ENCODE data around the gene RIPK3. TPM values are rescaled to one million over a fixed set of nuclear protein-coding genes. Genes with fewer than 3 reads are reported as not detected.

RIPK3 gene
- total RNA-seq, 4 donors from 2014 or later, result 0.29 to 123 (median 6.0) TPM

DNA sequence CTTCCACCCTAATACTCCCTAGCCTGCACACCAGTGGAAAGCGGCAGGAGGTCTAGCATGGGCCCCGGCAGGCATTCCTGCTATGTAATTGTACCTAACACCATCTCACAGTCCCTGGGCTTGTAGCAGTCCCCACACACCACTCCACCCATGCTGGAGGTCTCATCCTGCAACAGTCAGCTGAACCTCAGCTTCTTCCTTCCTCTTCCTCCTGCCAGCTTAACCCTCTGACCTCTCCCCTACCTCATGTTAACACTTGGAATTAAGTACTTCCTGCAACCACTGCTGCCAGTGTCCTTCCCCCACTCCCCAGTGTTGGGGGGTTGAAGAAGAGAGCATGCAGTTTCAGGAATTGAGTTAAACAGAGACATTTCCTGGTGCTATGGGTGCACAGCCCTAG is 12.5 kb downstream of the RIPK3 start:
- Histone ChIP-seq H3K4me3 (no peak overlapping the region), H3K4me1 (peaks cover 0 to under 1% of the 10 kb centered on the region in 2 donors), H3K36me3 (no peaks in the 10 kb centered on the region), H3K27me3 (peaks cover 0 to under 1% of the 10 kb centered on the region in 2 donors), H3K27ac (no peak overlapping the region), H3K9me3 (no peaks in the 10 kb centered on the region)
- TF ChIP-seq POLR2A (IDR thresholded peaks at IDR 0.05), result no peak
- TF ChIP-seq, protein P1, sequence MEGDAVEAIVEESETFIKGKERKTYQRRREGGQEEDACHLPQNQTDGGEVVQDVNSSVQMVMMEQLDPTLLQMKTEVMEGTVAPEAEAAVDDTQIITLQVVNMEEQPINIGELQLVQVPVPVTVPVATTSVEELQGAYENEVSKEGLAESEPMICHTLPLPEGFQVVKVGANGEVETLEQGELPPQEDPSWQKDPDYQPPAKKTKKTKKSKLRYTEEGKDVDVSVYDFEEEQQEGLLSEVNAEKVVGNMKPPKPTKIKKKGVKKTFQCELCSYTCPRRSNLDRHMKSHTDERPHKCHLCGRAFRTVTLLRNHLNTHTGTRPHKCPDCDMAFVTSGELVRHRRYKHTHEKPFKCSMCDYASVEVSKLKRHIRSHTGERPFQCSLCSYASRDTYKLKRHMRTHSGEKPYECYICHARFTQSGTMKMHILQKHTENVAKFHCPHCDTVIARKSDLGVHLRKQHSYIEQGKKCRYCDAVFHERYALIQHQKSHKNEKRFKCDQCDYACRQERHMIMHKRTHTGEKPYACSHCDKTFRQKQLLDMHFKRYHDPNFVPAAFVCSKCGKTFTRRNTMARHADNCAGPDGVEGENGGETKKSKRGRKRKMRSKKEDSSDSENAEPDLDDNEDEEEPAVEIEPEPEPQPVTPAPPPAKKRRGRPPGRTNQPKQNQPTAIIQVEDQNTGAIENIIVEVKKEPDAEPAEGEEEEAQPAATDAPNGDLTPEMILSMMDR (IDR thresholded peaks at IDR 0.05), result no peak
- no peak for DNase-seq
- intact Hi-C loops (cut with DNase I; ENCODE audit: low total_unique reads), result no loop called here

DNA sequence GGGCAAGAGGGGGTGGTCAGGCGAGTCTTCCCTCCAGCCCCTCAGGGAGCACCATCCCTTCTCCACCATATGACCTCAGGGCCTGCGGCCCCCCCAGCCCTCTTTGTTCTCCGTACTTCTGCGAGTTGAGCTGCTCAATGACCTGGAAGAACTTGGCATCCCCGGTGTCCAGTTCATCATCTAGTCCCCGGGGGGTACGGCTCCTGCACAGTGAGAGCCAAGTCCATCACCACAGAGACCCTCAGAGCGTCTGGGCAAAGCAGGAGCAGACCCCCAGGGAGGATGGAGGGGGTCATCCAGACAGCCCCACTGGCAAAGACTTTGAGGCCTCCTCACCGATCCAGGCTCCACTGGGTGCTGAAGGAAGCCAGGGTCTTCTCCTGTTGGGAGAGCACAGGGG is 13.8 kb downstream of the RIPK3 start:
- TF ChIP-seq, protein P1 (IDR thresholded peaks at IDR 0.05), result no peak
- no peak for TF ChIP-seq POLR2A (IDR thresholded peaks at IDR 0.05)
- Histone ChIP-seq H3K4me3 (no peak overlapping the region), H3K36me3 (no peaks in the 10 kb centered on the region), H3K27ac (no peak overlapping the region), H3K4me1 (no peaks in the 10 kb centered on the region), H3K27me3 (no peaks in the 10 kb centered on the region), H3K9me3 (no peaks in the 10 kb centered on the region)
- intact Hi-C loops (cut with DNase I; ENCODE audit: low total_unique reads), result no loop called here
- no peak for DNase-seq

DNA sequence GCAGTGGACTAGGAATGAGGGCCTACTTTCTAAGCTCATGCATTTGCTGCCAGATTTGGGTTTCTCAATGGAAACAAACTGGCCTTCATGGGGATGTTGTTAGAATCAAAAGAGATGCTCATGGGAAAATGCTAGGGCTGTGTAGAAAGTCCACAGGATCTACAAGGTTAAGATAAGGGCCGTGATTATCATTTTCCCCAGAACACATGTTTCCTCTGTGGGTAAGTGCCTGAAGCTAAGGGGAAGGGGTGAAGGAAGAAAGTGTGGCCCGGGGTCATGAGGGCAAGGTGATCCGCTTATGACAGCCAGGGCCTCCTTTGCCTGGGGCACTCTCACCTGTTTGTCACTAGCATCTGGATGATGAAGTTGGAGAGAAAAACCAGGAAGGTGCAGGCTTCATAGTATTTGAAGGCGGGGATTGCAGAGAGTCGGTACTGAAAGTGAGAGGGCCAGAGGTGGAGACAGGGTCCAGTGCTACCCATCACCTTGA is 14.7 kb downstream of the RIPK3 start:
- H3K4me1 ChIP-seq, result no peaks in the 10 kb centered on the region
- no peaks in the 10 kb centered on the region for H3K9me3 ChIP-seq
- DNase-seq, result no peak
- TF ChIP-seq, protein P1 (IDR thresholded peaks at IDR 0.05), result no peak
- no peak for TF ChIP-seq POLR2A (IDR thresholded peaks at IDR 0.05)
- intact Hi-C loops (cut with DNase I; ENCODE audit: low total_unique reads), result no loop called here
- no peak overlapping the region for H3K27ac ChIP-seq
- no peaks in the 10 kb centered on the region for H3K27me3 ChIP-seq
- no peak overlapping the region for H3K4me3 ChIP-seq
- no peaks in the 10 kb centered on the region for H3K36me3 ChIP-seq

- intact Hi-C loops (cut with DNase I; ENCODE audit: low total_unique reads), result no loop called here
- no peak for DNase-seq
These were observed 15.8 kb downstream of the RIPK3 start for GRCh38 chr14:24324024-24324423.

DNA sequence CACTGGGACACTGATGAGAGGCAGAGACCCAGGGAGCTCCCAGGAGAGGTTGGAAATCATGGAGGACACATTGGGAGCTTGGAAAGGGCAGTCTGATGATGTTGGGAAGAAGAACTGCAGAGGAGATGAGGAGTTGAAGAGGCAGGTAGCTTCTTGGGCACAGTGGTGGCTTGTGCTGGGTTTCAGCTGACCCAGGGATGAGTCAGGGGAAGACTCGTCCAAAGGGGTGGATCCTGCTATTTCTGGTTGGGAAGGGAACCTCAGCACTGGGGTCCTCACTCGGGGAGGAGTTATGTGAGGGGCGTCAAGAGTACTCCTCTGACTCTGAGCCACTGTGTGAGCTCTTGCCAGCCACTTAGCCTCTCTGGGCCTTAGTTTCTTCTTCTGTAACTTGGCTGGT is 16.4 kb downstream of the RIPK3 start:
- DNase-seq, result no peak
- H3K36me3 ChIP-seq, result no peaks in the 10 kb centered on the region
- TF ChIP-seq, protein P1 (IDR thresholded peaks at IDR 0.05), result no peak
- TF ChIP-seq POLR2A (IDR thresholded peaks at IDR 0.05), result no peak
- H3K27ac ChIP-seq, result no peak overlapping the region
- intact Hi-C loops (cut with DNase I; ENCODE audit: low total_unique reads), result no loop called here
- no peaks in the 10 kb centered on the region for H3K27me3 ChIP-seq
- H3K4me1 ChIP-seq, result no peaks in the 10 kb centered on the region
- no peak overlapping the region for H3K4me3 ChIP-seq
- H3K9me3 ChIP-seq, result no peaks in the 10 kb centered on the region

More at GRCh38 chr14:24324024-24324423, 15.8 kb downstream of the RIPK3 start:
- Histone ChIP-seq H3K27me3 (no peaks in the 10 kb centered on the region), H3K27ac (no peak overlapping the region), H3K4me1 (no peaks in the 10 kb centered on the region), H3K4me3 (no peak overlapping the region), H3K36me3 (no peaks in the 10 kb centered on the region), H3K9me3 (no peaks in the 10 kb centered on the region)
- TF ChIP-seq POLR2A (IDR thresholded peaks at IDR 0.05), result no peak
- TF ChIP-seq, protein P1 (IDR thresholded peaks at IDR 0.05), result no peak
